ENCODE results near the gene SOWAHC.
A peak's percentile ranks its signal among the peaks of the same experiment; 100 is the strongest.
"Not testable (repeated sequence)": the region's sequence is repeated elsewhere in the genome, so short reads cannot be mapped to it uniquely, and the experiment has no call there.

Gene SOWAHC, protein sequence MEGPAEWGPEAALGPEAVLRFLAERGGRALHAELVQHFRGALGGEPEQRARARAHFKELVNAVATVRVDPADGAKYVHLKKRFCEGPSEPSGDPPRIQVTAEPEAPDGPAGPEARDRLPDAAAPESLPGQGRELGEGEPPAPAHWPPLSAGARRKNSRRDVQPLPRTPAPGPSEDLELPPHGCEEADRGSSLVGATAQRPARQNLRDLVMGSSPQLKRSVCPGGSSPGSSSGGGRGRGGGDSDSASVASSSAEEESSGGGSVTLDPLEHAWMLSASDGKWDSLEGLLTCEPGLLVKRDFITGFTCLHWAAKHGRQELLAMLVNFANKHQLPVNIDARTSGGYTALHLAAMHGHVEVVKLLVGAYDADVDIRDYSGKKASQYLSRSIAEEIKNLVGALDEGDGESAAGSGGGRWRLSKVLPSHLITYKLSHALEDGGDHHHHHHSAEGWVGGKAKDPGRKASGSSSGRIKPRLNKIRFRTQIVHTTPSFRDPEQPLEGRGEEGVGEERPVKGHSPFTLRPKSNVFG

DNA sequence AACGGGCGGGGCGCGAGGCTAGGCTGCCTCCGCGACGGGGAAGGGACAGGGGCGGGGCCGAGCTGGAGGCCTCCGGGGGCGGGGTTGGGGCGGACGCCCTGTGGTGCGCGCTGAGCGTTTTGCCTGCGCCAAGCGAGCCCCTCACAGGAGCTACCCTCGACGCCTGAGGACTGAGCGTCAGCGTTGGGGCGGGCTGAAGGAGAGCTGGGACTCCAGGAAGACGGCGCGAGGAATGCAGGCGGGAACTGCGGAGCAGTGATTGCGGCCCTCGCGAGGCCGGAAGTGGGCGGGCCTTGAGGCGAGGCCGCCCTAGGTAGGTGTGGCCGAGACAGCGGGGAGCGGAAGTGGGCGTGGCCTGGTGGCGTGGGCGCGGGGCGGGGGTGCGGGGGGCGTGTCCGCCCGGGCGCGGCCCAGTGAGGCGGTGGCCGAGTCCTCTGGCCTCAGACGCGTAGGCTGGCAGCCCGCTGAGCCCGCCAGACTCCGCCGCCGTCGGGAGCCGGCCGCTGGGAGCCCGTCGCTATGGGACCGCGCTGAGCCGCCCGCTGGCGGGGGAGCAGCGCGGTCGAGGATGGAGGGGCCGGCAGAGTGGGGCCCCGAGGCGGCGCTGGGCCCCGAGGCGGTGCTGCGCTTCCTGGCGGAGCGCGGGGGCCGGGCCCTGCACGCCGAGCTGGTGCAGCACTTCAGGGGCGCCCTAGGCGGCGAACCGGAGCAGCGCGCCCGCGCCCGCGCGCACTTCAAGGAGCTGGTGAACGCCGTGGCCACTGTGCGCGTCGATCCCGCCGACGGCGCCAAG, at the start of gene SOWAHC, which contains the start of gene SEPTIN10:
Gene SOWAHC, plus strand, starts transcription at position 443 of the 793 bp plus-strand sequence. Its CDS starts 126 bp downstream, at position 569.
Gene SEPTIN10, minus strand, starts transcription at position 45 of the 793 bp plus-strand sequence. CDS start 139 bp downstream, outside the sequence.
- Histone ChIP-seq H3K9ac (ENCODE audit: low read length) (peak within 1 kb of the TSS; percentile 98), H3K27me3 (replicated peaks; ENCODE audit: control insufficient read depth, insufficient read depth, low read length) (no peaks in the 10 kb centered on the region), H3K4me3 (ENCODE audit: low read length) (peak within 1 kb of the TSS; percentile 92), H3K4me1 (ENCODE audit: control insufficient read depth, insufficient read depth, low read length) (peaks cover 46% of the 10 kb centered on the region), H3K36me3 (ENCODE audit: control insufficient read depth, insufficient read depth, low read length, severe bottlenecking) (no peaks in the 10 kb centered on the region), H3K9me3 (ENCODE audit: control insufficient read depth, low read length) (no peaks in the 10 kb centered on the region)
- DNase-seq (ENCODE audit: low read depth), result peak; percentile 99

DNA sequence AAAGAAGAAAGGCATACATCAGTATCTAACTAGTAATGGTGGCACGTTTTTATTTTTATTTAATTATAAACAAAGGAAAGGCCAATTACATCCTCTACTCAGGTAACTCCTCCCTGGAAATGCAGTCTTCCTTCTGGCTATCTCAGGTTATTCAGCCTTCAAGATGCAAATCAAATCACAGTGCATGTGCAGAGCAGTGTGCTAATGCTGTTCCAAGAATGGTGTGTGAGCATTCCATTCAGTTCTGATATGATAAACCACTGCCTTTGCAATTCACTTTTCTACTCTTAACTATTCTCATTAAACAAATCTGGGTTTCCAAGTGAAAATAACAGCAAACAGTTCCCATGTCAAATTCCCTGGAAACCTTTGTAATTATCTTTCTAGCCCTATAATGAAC, 38.8 kb upstream of the SOWAHC start:
- H3K9me3 ChIP-seq (ENCODE audit: control insufficient read depth, low read length), result no peaks in the 10 kb centered on the region
- no peaks in the 10 kb centered on the region for H3K4me1 ChIP-seq (ENCODE audit: control insufficient read depth, insufficient read depth, low read length)
- H3K27me3 ChIP-seq (replicated peaks; ENCODE audit: control insufficient read depth, insufficient read depth, low read length), result no peaks in the 10 kb centered on the region
- DNase-seq (ENCODE audit: low read depth), result no peak
- H3K4me3 ChIP-seq (ENCODE audit: low read length), result no peak overlapping the region
- no peak overlapping the region for H3K9ac ChIP-seq (ENCODE audit: low read length)
- H3K36me3 ChIP-seq (ENCODE audit: control insufficient read depth, insufficient read depth, low read length, severe bottlenecking), result peaks cover 29% of the 10 kb centered on the region

DNA sequence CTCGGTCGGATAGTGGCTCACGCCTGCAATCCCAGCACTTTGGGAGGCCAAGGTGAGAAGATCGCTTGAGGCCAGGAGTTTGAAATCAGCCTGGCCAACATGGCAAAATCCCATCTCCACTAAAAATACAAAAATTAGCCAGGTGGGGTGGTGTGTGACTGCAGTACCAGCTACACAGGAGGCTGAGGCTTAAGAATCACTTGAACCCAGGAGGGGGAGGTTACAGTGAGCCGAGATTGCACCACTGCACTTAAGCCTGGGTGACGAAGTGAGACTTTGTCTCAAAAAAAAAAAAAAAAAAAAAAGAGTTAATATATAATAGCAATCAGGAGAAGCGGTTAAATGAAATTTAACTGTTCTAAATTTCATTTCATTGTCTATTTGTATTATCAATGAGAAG, 36.5 kb upstream of the SOWAHC start:
- peaks cover 22% of the 10 kb centered on the region for H3K36me3 ChIP-seq (ENCODE audit: control insufficient read depth, insufficient read depth, low read length, severe bottlenecking)
- not testable (repeated sequence) for H3K27me3 ChIP-seq (replicated peaks; ENCODE audit: control insufficient read depth, insufficient read depth, low read length); H3K4me3 ChIP-seq (ENCODE audit: low read length); H3K9ac ChIP-seq (ENCODE audit: low read length); DNase-seq (ENCODE audit: low read depth); H3K4me1 ChIP-seq (ENCODE audit: control insufficient read depth, insufficient read depth, low read length); H3K9me3 ChIP-seq (ENCODE audit: control insufficient read depth, low read length)

DNA sequence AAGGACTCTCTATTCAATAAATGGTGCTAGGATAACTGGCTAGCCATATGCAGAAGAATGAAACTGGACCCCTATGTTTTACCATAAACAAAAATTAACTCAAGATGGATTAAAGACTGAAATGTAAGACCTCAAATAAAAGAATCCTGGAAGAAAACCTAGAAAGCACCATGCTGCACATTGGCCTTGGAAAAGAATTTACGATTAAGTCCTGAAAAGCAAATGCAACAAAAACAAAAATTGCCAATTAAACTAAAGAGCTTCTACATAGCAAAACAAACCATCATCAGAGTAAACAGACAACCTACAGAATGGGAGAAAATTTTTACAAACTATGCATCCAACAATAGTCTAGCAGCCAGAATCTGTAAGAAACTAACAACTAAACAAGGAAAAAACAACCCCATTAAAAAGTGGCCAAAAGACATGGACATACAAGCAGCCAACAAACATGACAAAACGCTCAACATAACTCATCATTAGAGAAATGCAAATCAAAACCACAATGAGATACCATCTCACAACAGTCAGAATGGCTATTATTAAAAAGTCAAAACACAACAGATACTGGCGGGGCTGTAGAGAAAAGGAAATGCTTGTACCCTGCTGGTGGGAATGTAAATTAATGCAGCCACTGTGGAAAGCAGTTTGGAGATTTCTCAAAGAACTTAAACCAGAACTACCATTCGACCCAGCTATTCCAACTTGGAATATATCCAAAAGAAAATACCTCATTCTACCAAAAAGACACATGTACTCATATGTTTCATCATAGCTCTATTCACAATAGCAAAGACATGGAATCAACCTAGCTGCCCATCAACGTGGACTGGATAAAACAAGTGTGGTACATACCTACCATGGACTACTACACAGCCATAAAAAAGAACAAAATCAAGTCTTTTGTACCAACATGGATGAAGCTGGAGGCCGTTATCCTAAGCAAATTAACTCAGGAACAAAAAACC, 31.0 kb upstream of the SOWAHC start:
- Histone ChIP-seq H3K27me3 (replicated peaks; ENCODE audit: control insufficient read depth, insufficient read depth, low read length) (no peaks in the 10 kb centered on the region), H3K9ac (ENCODE audit: low read length) (no peak overlapping the region), H3K4me3 (ENCODE audit: low read length) (no peak overlapping the region), H3K9me3 (ENCODE audit: control insufficient read depth, low read length) (no peaks in the 10 kb centered on the region), H3K36me3 (ENCODE audit: control insufficient read depth, insufficient read depth, low read length, severe bottlenecking) (peaks cover 23% of the 10 kb centered on the region), H3K4me1 (ENCODE audit: control insufficient read depth, insufficient read depth, low read length) (peaks cover 6% of the 10 kb centered on the region)
- no peak for DNase-seq (ENCODE audit: low read depth)

DNA sequence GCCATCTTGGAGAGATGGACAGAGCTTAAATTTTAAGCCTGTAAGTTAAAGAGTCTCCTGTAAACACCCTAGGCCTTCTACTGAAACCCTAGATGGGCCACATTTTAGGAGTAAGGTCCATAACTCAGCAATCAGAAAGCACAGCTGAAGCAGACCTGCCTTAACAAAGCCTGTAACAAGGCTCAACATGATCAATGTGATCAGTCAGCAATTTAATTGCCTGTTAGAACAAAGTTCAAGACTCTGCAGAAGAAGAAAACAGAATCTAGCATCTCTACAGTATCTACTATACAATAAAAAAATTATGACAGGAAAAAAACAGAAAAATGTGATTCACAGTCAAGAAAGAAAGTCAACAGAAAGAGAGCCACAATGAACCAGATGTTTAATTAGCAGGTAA, 27.5 kb upstream of the SOWAHC start:
- no peaks in the 10 kb centered on the region for H3K9me3 ChIP-seq (ENCODE audit: control insufficient read depth, low read length)
- no peak overlapping the region for H3K9ac ChIP-seq (ENCODE audit: low read length)
- H3K4me1 ChIP-seq (ENCODE audit: control insufficient read depth, insufficient read depth, low read length), result peaks cover 2% of the 10 kb centered on the region
- peaks cover 20% of the 10 kb centered on the region for H3K36me3 ChIP-seq (ENCODE audit: control insufficient read depth, insufficient read depth, low read length, severe bottlenecking)
- no peak for DNase-seq (ENCODE audit: low read depth)
- no peak overlapping the region for H3K4me3 ChIP-seq (ENCODE audit: low read length)
- no peaks in the 10 kb centered on the region for H3K27me3 ChIP-seq (replicated peaks; ENCODE audit: control insufficient read depth, insufficient read depth, low read length)

DNA sequence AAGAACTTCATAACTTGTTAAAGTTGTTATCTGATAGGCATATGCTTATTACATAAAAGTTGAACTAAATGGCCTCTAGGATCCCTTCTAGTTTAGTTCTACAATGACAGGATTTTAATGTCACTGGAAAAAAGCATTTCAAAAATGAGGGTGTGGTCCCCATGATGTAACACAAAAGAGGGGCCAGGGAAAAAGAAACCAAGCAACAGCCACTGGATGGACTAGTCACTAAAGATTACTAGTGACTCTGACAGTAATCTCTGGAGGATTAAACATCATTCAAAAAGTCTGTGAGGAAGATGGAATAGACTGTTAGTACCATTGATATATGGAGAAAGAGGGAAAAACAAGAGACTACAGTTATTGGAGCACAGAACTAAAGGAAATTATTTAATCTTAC, 23.0 kb upstream of the SOWAHC start:
- Histone ChIP-seq H3K4me1 (ENCODE audit: control insufficient read depth, insufficient read depth, low read length) (no peaks in the 10 kb centered on the region), H3K36me3 (ENCODE audit: control insufficient read depth, insufficient read depth, low read length, severe bottlenecking) (peaks cover 13% of the 10 kb centered on the region), H3K9me3 (ENCODE audit: control insufficient read depth, low read length) (no peaks in the 10 kb centered on the region), H3K27me3 (replicated peaks; ENCODE audit: control insufficient read depth, insufficient read depth, low read length) (no peaks in the 10 kb centered on the region), H3K9ac (ENCODE audit: low read length) (no peak overlapping the region), H3K4me3 (ENCODE audit: low read length) (no peak overlapping the region)
- no peak for DNase-seq (ENCODE audit: low read depth)

DNA sequence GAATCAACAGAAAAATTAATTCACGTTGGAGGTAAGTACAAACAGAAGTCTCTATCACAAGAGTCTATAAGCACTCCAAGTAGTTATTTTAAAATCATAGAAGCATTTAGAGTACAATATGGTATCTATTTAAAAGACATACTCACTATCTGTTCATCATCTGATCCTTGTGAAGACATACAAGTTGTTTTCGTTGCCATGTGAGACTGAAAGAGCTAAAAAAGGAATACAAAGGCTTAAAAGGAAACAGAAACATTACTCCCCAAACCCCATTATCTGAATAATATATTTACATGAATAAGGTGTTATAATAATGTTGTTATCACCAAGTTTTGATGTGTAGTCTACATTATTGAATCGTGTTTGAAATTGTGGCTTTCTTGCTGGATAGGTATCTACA, 21.3 kb upstream of the SOWAHC start:
- H3K9ac ChIP-seq (ENCODE audit: low read length), result no peak overlapping the region
- H3K27me3 ChIP-seq (replicated peaks; ENCODE audit: control insufficient read depth, insufficient read depth, low read length), result no peaks in the 10 kb centered on the region
- DNase-seq (ENCODE audit: low read depth), result no peak
- no peaks in the 10 kb centered on the region for H3K4me1 ChIP-seq (ENCODE audit: control insufficient read depth, insufficient read depth, low read length)
- H3K4me3 ChIP-seq (ENCODE audit: low read length), result no peak overlapping the region
- H3K9me3 ChIP-seq (ENCODE audit: control insufficient read depth, low read length), result no peaks in the 10 kb centered on the region
- H3K36me3 ChIP-seq (ENCODE audit: control insufficient read depth, insufficient read depth, low read length, severe bottlenecking), result peaks cover 13% of the 10 kb centered on the region

DNA sequence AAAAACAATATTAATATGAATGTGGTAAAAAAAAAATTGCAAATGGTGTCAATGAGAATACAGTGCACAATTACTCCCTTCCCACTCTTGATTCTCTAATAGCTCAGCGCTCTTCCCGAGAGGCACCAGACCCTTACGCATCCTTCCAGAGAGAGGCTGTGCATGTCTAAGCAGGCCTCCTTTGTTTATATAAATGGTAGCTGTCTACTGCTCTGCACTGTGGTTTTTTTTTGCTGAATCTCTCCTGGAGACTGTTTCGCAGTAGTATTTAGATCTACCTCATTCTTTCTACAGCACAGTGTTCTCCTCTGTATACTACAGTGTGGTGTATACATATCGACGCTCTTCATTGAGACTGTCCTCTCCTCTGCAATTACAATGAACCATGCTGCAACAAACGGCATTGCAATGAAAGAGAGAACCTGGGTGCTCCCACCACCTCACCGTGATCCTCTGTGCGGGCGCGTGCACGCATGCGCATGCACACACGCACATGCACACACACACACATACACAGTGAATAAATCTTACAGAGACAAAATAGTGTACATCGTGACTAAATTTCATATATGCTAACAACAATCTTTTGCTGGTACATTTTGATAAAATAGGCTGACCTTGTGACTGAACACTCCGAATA, 19.8 kb upstream of the SOWAHC start:
- no peaks in the 10 kb centered on the region for H3K4me1 ChIP-seq (ENCODE audit: control insufficient read depth, insufficient read depth, low read length)
- H3K36me3 ChIP-seq (ENCODE audit: control insufficient read depth, insufficient read depth, low read length, severe bottlenecking), result peaks cover 13% of the 10 kb centered on the region
- no peak overlapping the region for H3K4me3 ChIP-seq (ENCODE audit: low read length)
- no peaks in the 10 kb centered on the region for H3K9me3 ChIP-seq (ENCODE audit: control insufficient read depth, low read length)
- no peak overlapping the region for H3K9ac ChIP-seq (ENCODE audit: low read length)
- H3K27me3 ChIP-seq (replicated peaks; ENCODE audit: control insufficient read depth, insufficient read depth, low read length), result no peaks in the 10 kb centered on the region
- no peak for DNase-seq (ENCODE audit: low read depth)

DNA sequence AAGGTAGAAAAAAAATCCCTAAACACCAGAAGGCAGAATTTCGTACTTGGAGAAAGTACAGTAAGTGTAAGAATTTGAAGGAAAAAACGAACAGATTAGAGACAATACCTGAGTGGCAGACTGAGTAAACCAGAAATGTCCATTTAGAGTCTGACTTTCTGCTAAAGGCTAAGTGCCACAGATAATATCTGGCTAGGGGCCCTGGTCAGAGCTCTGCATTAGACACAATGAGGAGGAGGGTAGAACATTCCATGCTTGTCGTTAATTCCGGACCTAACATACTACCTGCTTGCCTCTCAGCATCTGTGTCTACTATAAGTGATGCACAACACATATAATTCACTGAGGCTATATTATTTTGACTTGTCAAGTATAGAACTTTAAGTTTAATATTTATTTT, 18.5 kb upstream of the SOWAHC start:
- DNase-seq (ENCODE audit: low read depth), result no peak
- H3K27me3 ChIP-seq (replicated peaks; ENCODE audit: control insufficient read depth, insufficient read depth, low read length), result no peaks in the 10 kb centered on the region
- H3K9me3 ChIP-seq (ENCODE audit: control insufficient read depth, low read length), result no peaks in the 10 kb centered on the region
- H3K4me3 ChIP-seq (ENCODE audit: low read length), result no peak overlapping the region
- H3K4me1 ChIP-seq (ENCODE audit: control insufficient read depth, insufficient read depth, low read length), result no peaks in the 10 kb centered on the region
- no peak overlapping the region for H3K9ac ChIP-seq (ENCODE audit: low read length)
- peaks cover 13% of the 10 kb centered on the region for H3K36me3 ChIP-seq (ENCODE audit: control insufficient read depth, insufficient read depth, low read length, severe bottlenecking)

DNA sequence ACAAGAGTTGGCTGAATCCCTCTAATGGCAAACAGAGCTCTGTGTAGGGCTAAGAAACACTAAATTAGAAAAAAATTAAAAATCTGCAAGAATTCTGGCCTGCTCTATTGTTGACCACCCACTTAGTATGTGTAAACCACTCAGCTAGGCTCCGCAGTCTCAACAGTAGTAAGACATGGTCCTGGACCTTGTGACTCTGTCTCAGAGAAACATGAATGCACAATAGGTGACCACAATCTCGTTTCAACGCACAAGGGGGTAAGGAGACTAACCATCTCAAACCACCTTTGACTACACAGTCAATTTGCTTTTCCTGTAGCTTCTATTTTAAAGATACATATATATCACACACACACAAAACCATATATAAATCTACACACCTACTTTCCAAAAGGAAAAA, 16.9 kb upstream of the SOWAHC start:
- DNase-seq (ENCODE audit: low read depth), result no peak
- Histone ChIP-seq H3K4me3 (ENCODE audit: low read length) (no peak overlapping the region), H3K9me3 (ENCODE audit: control insufficient read depth, low read length) (no peaks in the 10 kb centered on the region), H3K36me3 (ENCODE audit: control insufficient read depth, insufficient read depth, low read length, severe bottlenecking) (peaks cover 13% of the 10 kb centered on the region), H3K27me3 (replicated peaks; ENCODE audit: control insufficient read depth, insufficient read depth, low read length) (no peaks in the 10 kb centered on the region), H3K9ac (ENCODE audit: low read length) (no peak overlapping the region), H3K4me1 (ENCODE audit: control insufficient read depth, insufficient read depth, low read length) (peaks cover 8% of the 10 kb centered on the region)

All from adipocyte (in vitro differentiated cells).